Skin of body (tissue), 2 donors: ENCODE data around the gene TRIM47. TPM values are rescaled to one million over a fixed set of nuclear protein-coding genes. Genes with fewer than 3 reads are reported as not detected.
"Not testable (repeated sequence)": the region's sequence is repeated elsewhere in the genome, so short reads cannot be mapped to it uniquely, and the experiment has no call there.

Source experiments
- DNase-seq: peaks from one replicate; lab custom pipeline; 2025; lab: John Stamatoyannopoulos, UW
- total RNA-seq: library from RNA; depleted of rRNA; stranded (reverse); fragments of >200 nt; gene quantifications from one replicate; pipeline ENCODE4 v1.2.3, GENCODE V29; 2014

Gene TRIM47
- total RNA-seq, 1 donor from 2014 or later, result 21.5 TPM

DNA sequence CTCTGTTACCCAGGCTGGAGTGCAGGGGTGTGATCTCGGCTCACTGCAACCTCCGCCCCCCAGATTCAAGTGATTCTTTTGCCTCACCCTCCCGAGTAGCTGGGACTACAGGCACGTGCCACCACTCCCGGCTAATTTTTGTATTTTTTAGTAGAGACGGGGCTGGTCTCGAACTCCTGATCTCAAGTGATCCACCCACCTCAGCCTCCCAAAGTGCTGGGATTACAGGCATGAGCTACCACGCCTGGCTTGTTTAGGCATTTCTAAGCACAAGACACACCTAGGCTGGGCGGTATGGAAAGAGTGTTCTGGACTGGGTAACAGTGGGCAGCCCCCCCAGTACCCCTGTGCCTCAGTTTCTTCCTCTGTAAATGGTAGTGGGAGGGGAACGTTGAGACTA lies 8.2 kb downstream of the TRIM47 start:
- not testable (repeated sequence) for DNase-seq

DNA sequence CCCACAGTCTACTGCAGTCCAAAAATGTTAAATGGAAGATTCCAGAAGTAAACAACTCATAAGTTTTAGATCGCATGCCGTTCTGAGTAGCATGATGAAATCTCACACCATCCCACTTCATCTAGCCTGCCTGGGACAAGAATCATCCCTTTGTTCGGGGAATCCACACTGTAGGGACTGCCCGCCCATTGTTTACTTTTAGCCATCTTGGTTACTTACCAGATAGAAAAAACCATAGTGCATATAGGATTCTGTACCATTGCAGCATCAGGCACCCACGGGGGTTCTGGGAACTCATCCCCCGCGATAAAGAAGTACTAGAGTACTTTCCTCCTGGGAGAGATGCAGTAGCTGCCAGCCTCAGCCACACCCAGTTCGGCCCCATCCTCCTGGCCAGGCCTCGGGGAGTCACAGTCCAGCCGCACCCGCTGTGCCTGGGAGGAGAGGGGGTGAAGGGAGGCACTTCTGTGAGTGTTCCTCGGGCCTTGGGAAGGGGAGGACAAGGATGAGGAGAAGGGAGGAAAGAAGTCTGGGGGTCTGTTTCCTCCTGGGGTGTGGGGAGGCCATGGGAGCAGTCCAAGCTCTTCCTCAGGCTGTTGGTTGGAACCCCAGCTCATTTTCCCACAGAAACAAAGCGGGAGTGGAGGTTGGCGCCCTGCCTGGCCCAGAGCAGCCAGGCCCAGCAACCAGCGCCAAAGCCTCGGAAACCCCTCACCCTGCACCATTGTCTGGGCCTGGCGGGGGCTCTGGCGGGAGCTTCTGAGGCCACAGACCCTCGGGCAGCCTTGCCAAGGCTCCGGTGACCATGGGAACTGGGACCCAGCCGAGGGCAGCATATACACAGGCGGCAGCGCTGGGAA lies 8.9 kb downstream of the TRIM47 start:
- peak; percentile 22 for DNase-seq

DNA sequence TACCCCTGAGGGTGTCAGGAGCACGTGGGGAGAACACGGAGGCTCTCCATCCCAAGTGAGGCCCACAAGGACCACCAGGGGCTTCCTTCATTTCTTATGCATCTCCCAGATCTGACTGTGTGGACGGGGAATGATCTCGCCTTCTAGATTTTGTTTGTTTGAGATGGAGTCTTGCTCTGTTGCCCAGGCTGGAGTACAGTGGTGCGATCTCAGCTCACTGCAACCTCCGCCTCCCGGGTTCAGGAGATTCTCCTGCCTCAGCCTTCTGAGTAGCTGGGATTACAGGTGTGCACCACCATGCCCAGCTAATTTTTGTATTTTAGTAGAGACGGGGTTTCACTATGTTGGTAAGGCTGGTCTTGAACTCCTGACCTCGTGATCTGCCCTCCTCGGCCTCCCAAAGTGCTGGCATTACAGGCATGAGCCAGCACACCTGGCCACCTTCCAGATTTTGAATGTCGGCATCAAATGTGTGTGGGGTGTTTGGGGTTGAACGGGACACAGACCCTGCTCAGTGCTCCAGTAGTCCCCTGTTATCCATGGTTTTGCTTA lies 9.6 kb downstream of the TRIM47 start:
- DNase-seq, result not testable (repeated sequence)

DNA sequence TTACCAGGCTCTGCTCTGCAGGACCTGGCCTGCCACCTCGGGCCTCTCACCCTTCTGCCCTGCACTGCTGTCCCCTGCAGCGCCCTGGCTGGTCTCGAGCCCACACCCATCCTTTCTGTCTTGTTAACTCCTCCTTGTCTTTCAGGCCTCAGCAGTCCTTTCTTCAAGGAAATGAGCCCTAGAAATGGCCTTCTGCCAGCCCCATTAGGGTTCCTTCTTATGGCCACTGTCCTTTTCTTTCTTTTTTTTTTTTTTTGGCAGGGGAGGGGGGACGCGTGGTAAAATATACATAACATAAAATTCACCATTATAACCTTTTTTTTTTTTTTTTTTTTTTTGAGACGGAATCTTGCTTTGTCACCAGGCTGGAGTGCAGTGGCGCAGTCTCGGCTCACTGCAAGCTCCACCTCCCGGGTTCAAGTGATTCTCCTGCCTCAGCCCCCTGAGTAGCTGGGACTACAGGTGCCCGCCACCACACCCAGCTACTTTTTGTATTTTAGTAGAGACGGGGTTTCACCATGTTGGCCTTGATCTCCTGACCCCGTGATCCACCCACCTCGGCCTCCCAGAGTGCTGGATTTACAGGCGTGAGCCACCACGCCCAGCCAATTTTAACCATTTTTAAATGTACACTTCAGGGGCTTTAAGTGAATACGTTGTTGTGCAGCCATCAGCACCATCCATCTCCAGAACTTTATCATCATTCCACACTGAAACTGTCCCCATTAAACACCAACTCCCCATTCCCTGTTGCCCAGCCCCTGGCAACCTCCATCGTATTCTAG lies 12.8 kb downstream of the TRIM47 start:
- not testable (repeated sequence) for DNase-seq

DNA sequence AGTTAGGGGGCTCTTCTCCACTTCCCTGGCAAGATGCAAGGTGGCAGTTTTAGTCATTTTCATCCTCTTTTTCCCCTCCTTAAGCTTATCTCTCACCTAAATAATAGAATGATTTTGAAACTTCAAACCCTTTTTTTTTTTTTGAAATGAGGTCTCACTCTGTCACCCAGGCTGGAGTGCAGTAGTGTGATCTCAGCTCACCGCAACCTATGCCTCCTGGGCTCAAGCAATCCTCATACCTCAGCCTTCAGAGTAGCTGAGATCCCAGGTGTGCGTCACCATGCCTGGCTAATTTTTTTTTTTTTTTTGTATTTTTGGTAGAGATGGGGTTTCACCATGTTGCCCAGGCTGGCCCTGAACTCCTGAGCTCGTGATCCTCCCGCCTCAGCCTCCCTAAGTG lies 13.5 kb downstream of the TRIM47 start:
- not testable (repeated sequence) for DNase-seq

DNA sequence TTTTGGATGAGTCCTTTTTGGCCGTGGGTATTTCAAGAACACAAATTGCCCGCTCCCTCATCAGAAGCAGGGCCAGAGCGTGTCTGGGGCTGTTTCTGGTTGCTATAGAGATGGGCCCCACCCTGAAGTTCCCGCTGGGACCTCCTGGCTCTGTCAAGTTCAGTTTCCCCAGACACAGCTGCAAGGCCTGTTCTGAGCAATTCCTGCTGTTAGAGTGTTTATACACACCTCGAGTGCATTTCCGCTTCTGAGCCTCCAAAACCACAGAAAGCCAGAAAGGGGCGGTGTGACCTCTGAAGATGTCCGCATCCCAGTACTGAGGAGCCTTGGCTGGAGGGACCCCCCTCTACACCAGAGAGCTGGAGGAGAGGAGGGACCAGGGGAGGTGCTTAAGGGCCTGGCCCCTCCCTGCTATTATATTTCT lies 13.9 kb downstream of the TRIM47 start:
- peak; percentile 66 for DNase-seq

DNA sequence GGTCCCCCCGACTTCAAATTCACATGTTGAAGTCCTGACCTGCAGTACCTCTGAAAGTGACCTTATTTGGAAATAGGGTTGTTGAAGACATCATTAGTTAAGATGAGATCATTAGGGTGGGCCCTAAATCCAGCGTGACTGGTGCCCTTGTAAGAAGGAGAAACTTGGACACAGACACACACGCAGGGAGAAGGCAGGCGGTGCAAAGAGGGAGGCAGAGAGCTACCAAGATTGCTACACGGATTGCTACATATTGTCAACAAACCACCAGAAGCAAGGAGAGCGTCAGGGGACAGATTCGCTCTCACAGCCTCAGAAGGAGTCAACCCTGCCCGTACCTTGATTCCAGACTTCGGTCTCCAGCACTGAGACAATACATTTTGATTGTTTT lies 16.5 kb downstream of the TRIM47 start:
- no peak for DNase-seq

DNA sequence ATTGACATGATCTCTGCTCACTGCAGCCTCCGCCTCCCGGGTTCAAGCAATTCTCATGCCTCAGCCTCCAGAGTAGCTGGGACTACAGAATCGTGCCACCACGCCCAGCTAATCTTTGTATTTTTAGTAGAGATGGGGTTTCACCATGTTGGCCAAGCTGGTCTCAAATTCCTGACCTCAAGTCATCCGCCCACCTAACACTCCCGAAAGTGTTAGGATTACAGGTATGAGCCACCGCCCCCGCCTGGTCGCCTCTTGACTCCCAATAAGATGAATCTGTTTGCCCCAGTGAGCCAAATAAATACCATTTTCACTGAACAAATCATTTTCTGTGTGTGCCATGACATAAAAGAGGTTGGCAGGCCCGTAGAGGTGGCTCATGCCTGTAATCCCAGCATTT lies 19.0 kb downstream of the TRIM47 start:
- not testable (repeated sequence) for DNase-seq

DNA sequence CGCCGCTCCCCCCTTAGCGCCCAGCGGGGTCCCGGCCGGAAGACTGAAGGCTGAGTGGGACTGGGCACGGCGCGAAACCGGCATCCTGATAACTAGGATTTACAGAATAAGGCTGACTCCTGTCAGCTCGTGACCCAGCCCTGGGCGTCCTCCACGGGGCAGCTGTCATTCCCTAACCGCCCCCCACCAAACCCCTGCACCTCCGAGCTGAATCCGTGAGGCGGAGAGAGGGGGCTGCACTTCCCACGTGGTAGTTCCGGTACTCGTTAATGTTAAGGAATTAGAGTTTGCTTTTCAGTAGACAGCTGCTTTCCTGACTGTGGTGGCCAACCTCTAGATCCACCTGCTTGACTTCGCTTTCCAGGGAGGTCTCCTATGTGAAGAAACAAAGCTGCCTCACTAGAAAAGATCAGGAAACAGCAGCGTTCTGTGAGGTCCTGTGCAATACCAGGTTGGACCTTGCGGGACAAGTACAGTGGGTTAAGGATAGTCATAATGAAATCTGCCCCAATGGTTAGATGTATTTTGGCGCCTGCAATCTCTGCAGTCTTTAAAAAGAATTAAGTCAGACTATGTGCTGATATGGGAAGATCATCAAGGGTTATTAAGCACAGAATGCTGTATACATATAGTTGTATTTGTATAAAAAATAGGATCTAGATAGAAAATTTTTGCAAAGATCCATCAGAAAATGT lies 22.2 kb downstream of the TRIM47 start:
- DNase-seq, result peak; percentile 30

DNA sequence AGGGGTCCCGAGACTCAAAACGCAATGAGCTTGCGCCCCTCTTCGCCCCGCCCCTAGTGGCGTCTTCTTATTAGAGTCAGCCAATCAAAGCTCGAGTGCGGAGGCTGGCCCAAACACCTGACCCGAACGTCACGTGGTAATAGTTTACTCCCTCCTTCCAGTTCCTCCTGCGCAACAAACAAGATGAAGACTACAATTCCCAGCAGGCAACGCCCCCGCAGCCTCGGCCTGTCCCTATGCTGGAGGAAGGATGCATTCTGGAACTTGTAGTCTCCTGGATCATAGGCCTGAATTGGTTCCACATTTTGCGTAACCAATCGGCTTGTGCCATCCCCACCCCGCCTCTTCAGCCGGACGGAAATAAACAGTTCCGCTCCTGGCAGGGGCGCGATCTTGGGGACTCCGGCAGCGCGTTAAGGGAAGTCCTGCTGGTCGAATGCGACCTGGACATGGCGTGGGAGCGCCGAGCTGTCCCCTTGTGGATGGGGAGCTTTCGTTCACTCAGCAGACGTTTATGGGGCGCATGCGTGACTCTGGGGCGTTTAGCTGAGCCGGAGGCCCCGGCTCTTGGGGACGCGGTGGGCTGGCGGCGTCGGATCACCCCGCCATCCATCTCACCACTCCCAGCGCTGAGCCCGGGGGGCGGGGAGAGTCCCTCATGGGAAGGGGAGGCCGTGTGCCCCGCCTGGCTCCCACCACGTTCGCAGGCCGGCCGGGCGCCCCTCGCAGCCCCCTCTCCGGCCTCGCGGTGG lies 22.9 kb downstream of the TRIM47 start, which contains the start of gene WBP2:
Gene WBP2, minus strand, starts transcription at position 26 of the 752 bp plus-strand sequence. CDS start 38 bp downstream, outside the sequence.
- peak; percentile 100 for DNase-seq

DNA sequence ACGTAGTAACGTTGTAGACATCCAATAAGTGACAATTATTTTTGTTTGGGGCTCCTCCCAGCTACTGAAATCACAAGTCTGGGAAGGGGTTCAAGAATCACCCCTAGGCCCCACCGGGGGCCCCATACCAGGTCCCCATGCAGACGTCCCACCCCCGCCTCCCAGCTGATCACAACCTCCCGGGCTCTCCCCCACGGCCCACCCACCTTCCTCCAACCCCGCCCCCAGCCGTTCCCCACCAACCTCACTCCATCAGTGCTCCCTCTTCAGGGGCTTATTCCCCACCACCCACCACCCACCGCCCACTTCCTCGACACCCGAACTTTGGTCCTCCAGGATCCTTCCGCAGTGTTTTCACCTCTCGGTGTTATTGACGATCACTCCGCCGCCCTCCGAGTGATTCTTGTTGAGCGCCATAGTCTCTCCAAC lies 23.5 kb downstream of the TRIM47 start:
- peak; percentile 83 for DNase-seq

DNA sequence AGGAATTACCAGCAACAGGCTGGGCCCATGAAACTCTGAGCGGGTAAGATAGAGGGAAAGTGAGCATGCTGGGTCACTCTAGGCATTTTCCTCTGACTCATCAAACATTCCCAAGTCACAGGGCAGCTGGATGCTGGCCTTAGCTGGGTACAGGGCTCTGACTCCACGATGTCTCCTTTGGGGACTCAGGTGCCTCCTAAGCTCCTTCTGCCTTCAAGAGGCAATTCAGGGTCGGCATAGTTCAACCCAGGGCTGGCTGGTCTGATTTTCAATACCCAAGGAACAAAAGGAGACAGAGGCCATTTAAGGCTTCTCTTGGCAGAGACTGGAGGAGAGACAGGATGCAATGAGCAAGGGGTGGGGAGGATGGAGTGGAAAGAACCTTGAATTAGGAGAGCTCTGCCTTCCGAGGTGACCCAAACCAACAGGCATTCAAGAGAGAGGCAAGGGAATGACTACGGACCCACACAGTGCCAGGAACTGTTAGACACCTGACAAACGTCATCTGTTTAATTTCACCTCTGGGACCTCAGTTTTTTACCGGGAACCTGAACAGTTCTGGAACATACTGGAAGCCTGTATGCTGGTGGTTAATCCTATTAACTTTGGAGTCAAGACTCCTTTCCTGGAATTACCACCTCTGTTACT lies 24.2 kb downstream of the TRIM47 start:
- no peak for DNase-seq

DNA sequence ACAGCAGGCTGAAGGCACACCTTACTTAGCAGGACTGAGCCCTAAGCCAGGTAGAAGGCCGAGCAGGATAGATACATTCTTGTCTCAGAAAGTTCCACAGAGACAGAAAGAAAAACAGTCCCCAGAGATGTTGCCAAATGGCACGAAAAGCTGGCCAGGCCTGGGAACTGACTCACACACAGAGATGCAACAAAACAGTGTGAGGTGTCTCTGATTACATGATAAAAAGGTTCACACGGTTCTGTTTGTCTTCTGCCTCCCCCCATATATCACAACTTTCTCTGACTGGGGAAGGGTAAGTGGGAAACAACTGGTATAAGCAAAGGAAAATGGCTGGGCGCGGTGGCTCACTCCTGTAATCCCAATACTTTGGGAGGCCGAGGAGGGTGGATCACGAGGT lies 24.9 kb downstream of the TRIM47 start:
- no peak for DNase-seq

DNA sequence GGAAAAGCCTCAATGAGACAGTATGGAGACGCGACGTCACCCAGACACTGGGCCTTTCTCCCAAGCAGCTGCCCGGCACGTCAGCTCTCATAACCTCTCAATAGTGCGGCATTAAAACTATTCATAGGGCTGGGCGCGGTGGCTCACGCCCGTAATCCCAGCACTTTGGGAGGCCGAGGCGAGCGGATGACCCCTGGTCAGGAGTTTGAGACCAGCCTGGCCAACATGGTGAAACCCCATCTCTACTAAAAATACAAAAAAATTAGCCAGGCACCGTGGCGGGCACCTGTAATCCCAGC lies 26.7 kb downstream of the TRIM47 start:
- DNase-seq, result not testable (repeated sequence)

DNA sequence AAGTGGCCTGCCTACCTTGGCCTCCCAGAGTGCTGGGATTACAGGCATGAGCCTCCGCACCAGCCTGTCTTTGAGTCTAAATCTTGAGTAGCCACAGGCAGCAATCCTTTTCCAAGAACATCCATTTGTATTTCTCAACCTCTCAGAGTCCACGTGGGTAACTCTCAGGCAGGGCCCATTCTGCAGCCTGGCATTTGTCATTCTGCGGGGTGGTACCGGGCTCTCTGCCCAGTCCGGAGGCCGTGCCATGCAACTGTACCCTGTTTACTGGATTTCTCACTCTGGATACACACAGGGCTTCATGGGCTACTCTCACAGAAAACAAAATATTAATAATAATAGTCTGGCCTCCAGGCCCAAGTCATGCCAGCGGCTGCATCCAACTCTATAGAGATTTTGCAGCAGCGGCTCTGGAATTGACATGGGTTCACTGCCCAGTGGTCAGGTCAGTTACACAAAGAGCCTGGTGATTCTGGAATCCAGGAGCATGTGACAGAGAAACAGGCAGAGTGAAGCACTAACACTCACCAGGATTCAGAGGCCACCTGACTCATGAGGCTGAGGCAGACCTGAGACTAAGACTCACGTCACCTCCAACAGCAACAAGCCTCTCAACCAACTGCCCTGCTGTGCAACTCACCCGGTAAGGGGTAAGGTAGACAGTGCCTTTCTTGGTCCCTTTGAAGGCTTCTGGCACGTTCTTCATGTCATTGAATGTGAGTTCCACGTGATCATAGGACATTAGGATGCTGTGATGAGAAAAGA lies 27.3 kb downstream of the TRIM47 start:
- DNase-seq, result no peak

DNA sequence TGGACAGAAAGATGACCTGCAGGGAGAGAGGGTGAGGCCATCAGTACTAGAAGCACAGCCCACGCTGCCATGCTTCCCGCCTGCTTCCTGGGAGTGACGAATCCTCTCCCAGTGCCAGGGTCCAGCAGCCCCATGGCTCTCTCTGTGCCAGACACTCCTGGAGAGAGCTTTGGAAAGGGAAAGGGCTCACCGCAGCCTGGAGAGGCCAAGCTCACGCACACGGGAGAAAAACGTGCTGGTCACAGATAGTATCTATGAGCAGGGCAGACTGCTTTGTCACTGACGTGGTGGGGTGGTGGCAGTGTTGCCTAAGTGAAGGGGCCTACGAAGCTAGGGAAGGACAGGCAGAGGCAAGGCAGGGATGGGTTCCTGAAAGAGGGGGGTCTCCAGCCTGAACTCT lies 28.7 kb downstream of the TRIM47 start:
- no peak for DNase-seq

DNA sequence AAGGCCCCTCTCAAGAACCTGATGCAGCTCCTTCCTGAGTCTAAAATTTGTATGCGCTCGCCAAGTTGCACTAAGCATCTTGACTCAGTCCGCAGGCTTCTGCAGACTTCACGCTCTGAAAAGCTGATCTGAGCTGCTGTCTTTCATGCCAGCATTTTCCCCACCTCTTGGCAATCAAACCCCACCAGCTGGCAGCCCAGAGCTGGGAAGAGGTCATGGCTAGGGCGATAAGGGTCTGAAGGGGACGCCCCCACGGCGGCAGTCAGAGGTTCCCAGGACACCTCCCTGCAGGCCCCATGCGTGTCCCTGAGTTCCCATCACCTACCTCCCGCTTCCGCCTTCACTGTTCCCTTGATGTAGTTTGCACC lies 29.1 kb downstream of the TRIM47 start:
- no peak for DNase-seq

DNA sequence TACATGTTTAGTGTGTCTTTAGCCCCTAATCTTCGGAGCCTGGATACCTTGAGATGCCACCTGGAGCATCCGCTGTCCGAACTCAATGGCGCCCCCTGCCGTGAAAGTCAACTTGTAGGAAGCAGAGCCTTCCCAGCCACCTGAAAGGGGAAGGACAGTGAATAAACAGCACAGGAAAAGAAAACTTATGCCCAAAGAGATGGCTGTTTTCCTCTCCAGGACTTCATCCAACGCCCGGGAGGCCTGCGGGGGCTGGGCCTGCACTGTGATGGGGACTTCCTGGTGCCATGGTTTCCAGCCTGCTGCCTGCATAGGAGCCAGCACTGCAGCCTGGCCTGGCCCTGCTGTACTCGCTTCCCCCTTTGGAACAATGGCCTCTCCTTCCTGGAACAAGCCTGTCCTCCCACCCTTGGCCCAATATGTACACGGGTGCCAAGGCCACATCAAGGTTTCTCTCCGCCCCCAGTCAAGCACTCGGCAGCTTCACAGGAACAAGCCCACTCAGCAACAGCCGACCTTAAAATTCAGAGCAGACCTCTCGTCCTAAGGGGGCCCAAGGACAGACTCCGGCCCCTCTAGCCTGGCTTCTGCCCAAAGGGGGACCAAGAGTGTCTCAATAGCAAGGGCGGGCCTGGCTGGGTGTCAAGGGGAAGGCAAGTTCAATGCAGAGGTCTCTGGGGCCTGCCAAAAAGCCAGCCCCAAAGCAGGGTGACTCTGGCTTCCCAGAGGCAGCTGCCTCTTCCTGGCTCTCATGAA lies 29.7 kb downstream of the TRIM47 start:
- DNase-seq, result no peak
